GM19035 (cell line): ENCODE data around the gene PDLIM5.
"Not testable (repeated sequence)": the region's sequence is repeated elsewhere in the genome, so short reads cannot be mapped to it uniquely, and the experiment has no call there.

Experiments
- ATAC-seq: cut with Tn5 transposase; IDR thresholded peaks from one replicate; pipeline ENCODE4 v1.9.1; 2021; ENCODE audit not compliant: unreplicated experiment

Gene PDLIM5

DNA sequence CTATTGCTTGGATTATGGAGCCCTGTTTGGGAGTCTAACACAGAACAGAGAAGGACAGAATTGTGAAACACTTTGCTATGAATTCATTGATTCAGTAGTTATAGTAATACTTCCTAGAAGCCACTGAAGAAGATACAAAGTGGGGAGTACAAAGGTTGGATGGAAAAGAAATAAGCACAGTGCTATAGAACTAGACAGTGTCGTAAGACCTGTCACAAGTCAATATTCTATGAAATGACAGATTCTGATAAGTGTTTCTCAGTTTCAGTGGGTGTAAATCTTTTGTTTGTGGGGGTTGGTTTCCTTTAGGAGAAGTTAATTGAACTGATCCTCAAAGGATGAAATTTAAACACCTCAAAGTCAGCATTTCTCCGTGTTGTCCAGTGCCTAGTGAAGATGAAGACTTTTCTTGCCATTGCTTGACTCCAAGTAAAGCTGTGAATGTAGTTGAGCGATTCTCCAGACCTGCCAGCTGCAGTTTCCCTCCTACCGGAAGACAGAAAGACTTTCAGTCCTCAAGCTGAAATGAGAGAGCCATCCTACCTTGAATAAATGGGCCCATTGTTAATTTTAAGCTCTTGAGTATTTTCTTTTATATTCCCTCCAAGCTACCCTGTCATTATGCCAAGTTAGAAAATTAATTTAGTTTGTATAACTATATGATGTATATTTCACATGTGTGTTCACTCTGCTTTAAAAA, 7.9 kb downstream of the PDLIM5 start:
- ATAC-seq, result no peak

DNA sequence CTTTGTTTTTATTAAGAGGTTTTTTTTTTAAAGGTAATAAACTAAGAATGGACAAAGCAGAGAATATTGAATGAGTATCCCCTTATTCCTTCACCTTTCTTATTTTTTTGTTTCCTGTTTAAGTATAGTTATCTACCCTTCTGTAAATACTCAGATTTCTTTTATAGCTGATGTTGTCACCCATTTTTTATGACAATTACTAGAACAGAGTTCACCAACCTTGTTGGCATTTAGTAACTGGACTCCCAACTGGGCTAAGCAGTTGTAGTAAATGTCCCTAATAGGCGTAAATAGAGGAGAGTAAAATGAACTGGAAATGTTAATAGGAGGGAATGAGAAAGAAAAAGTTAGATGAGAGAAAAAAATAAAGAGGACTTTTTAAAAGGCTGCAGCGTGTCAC, 9.8 kb downstream of the PDLIM5 start:
- no peak for ATAC-seq

GRCh38 chr4:94462572-94462971, 10.8 kb downstream of the PDLIM5 start:
- no peak for ATAC-seq

DNA sequence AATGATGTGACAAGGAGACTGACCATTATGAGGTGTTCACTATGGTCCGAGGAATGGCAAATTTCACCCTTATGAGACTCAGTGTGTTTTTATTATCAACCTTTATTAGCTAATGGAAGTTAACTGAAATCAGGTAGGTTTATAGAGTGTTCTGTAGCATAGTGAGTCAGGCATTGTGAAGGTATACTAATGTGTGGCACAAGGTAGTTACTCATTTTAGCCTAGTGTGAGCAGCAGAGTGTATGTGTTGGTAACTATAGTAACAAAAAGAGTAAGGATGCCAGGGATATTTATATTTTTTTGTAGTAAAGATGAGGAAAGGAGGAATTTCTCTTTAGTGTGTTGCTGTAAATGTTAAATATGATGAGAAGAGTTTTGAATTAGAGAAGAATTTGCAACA, 12.0 kb downstream of the PDLIM5 start:
- ATAC-seq, result no peak

DNA sequence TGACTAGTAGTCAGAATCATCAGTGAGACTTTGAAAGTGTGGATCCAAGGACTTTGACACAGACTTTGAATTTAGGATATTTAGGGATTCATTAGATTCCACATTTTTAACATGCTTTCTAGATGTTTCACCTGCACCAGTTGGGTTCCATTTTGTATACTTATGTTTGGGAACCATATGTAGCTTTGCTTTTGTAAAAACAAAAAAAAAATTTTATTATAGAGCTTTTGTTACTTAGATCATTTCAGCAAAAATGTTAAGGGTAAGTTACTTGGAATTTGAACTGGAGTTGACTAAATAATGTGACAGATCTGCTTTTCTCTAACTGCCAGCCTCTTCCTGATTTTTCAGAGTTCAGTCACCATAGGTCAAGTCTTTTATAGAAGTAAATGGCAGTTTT, 14.6 kb downstream of the PDLIM5 start:
- no peak for ATAC-seq

DNA sequence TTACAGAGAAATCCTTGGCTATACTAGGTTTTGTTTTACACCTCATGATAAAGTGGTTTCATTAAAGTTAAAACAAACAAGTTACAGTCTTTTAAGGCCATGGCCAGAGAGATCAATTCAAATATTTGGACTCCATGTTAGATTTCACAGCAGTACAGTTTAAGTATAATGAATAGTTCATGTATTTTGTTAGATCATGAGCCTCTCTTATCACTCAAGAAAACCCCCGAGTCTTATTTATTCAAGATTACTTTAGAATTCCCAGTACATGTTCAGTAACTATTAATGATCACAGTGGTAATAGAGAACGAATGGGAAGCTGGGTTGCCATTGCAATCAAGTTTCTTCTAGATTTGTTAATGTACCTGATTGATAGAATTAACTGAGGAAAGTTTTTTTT, 15.2 kb downstream of the PDLIM5 start:
- ATAC-seq, result no peak

DNA sequence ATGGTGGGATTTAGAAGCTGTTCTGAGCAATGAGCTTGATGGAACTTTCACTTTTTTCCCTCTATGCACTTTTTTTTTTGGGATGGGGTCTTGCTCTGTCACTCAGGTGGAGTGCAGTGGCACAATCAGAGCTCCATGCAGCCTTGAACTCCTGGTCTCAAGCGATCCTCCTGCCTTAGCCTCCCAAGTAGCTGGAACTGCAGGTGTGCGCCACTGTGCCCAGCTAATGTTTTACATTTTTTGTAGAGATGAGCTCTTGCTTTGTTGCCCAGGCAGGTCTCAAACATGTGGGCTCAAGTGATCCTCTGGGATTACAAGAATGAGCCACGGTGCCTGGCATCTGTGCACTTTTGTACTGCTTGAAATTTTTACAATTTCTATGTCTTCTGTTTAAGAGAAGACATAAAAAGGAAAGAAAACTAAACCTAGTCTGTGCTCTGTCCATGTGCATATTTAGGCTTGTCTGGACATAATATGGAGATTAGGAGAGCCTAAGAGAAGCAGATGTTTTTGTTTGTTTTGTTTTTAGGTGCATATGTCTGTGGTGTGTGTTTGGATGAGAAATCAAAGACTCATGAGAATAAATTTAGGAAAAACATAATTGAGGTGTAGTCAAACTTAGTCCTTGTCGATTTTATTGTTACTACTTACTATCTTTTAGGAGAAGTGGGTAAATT, 16.5 kb downstream of the PDLIM5 start:
- no peak for ATAC-seq

- ATAC-seq, result no peak
Measured at GRCh38 chr4:94469221-94469784, 17.6 kb downstream of the PDLIM5 start.

GRCh38 chr4:94470132-94470531, 18.4 kb downstream of the PDLIM5 start:
- ATAC-seq, result no peak

- not testable (repeated sequence) for ATAC-seq
Measured at GRCh38 chr4:94470782-94471181, 19.0 kb downstream of the PDLIM5 start.

DNA sequence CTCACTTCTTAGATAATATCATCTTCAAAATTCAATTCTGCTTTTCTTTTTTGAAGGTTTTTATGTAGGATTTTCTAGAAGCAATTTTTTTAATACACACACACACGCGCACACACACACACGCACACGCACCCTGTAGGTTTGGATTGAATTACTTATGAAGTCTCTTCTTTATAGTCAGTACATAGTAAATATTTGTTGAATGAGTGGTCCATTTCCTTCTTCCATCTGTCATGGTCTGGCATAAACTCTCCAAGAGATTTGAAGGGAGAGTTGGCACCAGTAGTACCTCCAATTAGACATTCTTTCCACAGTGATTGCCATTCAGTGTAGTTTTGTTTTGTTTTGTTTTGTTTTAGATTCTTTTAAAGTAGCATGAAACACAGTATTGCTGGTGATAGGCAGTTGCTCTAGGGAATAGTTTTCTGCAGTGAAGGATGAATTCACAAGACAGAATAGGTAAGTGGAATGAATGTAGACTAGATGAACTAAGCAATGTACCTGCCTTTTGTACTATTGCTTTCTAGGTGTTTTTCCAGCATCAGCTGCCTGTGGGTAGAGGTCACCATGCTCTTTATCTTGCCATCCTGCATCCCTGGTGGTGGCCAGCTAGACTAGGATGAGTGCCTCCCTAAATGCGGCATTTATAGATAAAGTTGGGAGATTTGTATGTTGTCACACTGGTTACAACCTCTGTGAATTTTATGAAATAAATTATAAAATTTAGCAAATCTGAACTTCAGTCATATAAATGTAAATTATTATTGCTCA, 20.5 kb downstream of the PDLIM5 start:
- no peak for ATAC-seq

DNA sequence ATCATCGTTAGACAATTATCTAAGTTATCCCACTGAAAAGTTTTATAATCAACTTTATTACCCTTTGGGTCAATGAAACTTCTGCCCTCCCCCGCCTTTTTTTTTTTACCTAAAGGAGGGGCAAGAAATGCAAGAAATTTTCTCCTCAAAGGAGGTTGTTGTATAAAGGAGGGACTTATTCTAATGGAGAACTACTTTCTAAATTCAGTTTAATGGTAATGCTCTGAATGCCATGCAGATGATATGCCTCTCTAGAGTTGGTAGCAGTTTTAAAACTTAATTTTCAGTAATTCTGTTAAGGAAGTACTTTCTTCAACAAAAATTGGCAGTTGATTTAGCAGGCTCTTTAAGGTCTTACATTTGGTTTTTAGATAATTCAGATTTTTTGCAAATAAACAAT, 23.3 kb downstream of the PDLIM5 start:
- no peak for ATAC-seq

- no peak for ATAC-seq
Measured at GRCh38 chr4:94475794-94476193, 24.1 kb downstream of the PDLIM5 start.

- ATAC-seq, result no peak
Measured at GRCh38 chr4:94477227-94477626, 25.5 kb downstream of the PDLIM5 start.

- not testable (repeated sequence) for ATAC-seq
Measured at GRCh38 chr4:94478805-94479204, 27.1 kb downstream of the PDLIM5 start.

DNA sequence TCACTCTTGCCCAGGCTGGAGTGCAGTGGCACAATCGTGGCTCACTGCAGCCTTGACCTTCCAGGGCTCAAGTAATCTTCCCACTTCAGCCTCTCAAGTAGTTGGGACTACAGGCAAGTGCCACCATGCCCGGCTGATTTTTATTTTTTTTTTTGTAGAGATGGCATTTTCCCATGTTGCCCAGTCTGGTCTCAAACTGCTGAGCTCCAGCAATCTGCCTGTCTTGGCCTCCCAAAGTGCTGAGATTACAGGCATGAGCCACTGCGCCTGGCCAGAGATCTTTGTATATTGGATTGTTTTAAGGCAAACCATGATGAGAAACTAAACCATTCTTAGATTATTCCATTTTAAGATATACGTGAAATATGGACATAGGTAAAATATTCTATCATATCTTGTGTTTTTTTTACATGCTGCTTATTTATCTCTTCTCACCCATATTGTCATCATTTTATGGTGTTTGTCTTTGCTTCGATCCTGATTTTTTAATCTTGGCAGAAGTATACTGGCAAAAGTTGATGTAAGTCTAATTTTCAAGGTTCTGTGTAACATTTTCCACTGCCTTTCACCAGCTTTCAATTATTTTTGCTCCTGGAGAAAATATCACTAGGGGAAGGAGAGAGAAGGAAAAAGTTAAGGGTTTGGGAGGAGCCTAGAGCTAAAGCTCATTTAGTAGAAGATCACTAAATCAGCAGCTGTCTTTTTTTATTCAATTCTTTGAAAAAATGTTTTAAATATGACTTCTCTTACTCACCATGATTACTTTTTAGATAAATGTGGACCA, 27.8 kb downstream of the PDLIM5 start:
- no peak for ATAC-seq

DNA sequence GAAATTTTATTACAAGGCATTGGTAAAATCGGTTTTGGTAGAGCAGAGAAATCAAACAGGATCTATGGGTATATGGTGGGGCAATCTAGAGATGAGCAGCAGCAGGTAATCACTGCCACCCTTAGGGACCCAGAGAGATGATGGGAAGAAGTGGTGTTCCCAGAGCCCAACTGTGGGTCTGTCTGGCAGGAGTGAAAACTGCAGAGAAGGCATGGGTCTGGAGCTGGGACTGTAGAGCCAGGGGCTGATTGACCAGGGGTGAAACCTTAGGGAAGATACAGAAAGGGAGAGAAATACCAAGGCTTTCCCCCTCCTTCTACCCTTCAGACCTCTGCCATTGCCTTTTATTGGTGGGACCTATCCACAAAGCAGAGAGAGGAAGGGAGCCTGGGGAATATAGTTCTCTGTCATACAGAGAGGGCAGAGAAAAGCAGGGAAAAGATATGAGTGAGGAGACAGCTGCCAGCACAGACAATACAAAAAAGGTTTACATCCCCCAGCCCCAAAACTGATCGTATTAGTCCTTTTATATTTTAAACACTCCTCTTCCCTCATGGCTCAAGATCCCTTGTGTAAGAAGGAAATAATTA, 28.7 kb downstream of the PDLIM5 start:
- no peak for ATAC-seq

DNA sequence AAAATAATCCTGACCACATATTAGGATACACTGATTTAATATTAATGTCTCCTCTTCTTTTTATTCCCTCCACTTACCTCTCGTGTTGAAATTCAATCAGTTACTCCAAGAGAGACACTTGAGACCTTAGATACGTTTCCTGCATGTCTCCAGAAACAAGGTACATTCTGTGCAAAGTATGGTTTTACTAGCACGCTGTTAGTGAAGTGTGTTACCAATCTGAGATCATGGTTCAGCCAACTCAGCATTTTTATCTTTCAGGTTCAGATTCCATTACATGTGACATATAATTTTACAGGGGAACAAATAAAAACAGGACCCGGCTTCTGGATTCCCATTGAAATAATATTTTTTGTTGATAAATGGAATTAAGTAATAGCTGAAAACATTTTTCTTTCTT, 32.2 kb downstream of the PDLIM5 start:
- ATAC-seq, result no peak

DNA sequence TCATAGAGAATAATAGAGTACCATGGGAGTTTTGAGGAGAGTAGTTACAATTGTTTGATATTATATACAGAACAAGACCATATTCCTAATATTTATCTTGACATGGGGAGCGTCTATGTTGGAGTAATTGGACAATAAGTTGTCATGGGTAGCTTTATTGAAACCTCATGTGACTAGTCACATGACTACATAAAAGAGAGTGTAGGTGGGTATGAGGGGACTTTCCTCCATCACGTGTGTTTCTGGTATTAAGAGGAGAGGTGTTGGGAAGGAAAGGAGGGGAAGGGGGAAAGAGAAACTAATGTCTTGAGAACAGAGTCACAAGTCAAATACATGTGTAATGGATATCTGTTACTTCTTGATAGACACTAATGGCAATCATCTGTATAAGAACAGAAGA, 33.1 kb downstream of the PDLIM5 start:
- no peak for ATAC-seq

- no peak for ATAC-seq
Measured at GRCh38 chr4:94486372-94486801, 34.6 kb downstream of the PDLIM5 start.

DNA sequence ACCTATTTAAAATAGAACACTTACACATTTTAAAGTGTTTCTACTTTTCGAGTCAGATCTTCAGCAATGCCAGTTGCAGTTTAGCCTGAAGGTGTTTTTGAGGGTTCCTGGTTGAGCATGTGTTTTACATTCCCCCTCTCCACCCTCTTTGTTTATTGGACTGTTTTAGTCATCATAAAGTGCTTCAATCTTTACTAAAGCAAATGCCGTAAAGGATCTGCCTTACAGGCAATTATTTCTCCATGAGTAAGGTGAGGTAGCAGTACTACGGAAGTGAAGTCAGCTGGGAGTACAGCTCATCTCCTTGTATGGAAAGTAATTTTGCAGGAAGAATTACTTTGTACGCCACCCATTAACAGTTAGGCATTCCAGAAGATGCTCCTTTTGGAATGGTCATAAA, 36.9 kb downstream of the PDLIM5 start:
- ATAC-seq, result no peak
